Measurements from ENCODE around the gene SIRPA. TPM values are rescaled to one million over a fixed set of nuclear protein-coding genes. Genes with fewer than 3 reads are reported as not detected.

SIRPA gene
- total RNA-seq, 1 experiment from 2014 or later: 12.8 TPM

- Histone ChIP-seq H3K79me2 (ENCODE audit: low read length) (no peaks in the 10 kb centered on the region), H4K20me1 (ENCODE audit: low read length) (no peaks in the 10 kb centered on the region), H3K9me2 (replicated peaks; ENCODE audit: low read length) (no peaks in the 10 kb centered on the region), H2AFZ (ENCODE audit: low read length) (no peak overlapping the region), H3K9ac (ENCODE audit: low read length) (no peak overlapping the region), H3F3A (ENCODE audit: low read length, unreplicated experiment) (no peaks in the 10 kb centered on the region), H3K27ac (ENCODE audit: low read length) (no peak overlapping the region), H3K27me3 (ENCODE audit: low read length) (peaks cover 42% of the 10 kb centered on the region), H3K4me1 (ENCODE audit: insufficient read depth, low read length) (no peaks in the 10 kb centered on the region), H3K9me3 (ENCODE audit: low read length) (no peaks in the 10 kb centered on the region), H3K36me3 (ENCODE audit: low read depth, low read length) (no peaks in the 10 kb centered on the region), H3K4me2 (ENCODE audit: low read length) (no peak overlapping the region), H3K4me3 (ENCODE audit: low read length) (no peak overlapping the region)
- no peak for ATAC-seq
- ChIA-PET POLR2A (ENCODE audit: unreplicated experiment) (interaction anchor here (0.7 kb wide), 1 partner anchor 1700 kb away, joined by 8 read pairs; no protein-coding TSS in a partner anchor), CTCF (no interaction called here)
- intact Hi-C loops (cut with micrococcal nuclease): no loop called here
- TF ChIP-seq EZH2phosphoT487 (IDR thresholded peaks at IDR 0.05; ENCODE audit: borderline replicate concordance, low read length): no peak
- TF ChIP-seq CTCF (conservative IDR thresholded peaks at IDR 0.05; ENCODE audit: low read depth, low read length): no peak
- no peak for TF ChIP-seq EZH2 (IDR thresholded peaks at IDR 0.05; ENCODE audit: low read length, unreplicated experiment)
- no TSS peak for BruUV-seq (replicated peaks)
- no peak for DNase-seq
These were observed 63.2 kb downstream of the SIRPA start for GRCh38 chr20:1958426-1958825.

GRCh38 chr20:1959156-1959555, 63.9 kb downstream of the SIRPA start:
- no peaks in the 10 kb centered on the region for H3F3A ChIP-seq (ENCODE audit: low read length, unreplicated experiment)
- H3K9me3 ChIP-seq (ENCODE audit: low read length): no peaks in the 10 kb centered on the region
- H3K36me3 ChIP-seq (ENCODE audit: low read depth, low read length): no peaks in the 10 kb centered on the region
- CTCF ChIA-PET: no interaction called here
- H3K4me1 ChIP-seq (ENCODE audit: insufficient read depth, low read length): no peaks in the 10 kb centered on the region
- no peaks in the 10 kb centered on the region for H3K79me2 ChIP-seq (ENCODE audit: low read length)
- ATAC-seq (no peak), DNase-seq (no peak)
- BruUV-seq (replicated peaks): no TSS peak
- POLR2A ChIA-PET (ENCODE audit: unreplicated experiment): interaction anchor here (0.7 kb wide), 1 partner anchor 1699 kb away, joined by 8 read pairs; no protein-coding TSS in a partner anchor
- H3K4me2 ChIP-seq (ENCODE audit: low read length): no peak overlapping the region
- H2AFZ ChIP-seq (ENCODE audit: low read length): no peak overlapping the region
- no peaks in the 10 kb centered on the region for H4K20me1 ChIP-seq (ENCODE audit: low read length)
- intact Hi-C loops (cut with micrococcal nuclease): no loop called here
- no peak overlapping the region for H3K4me3 ChIP-seq (ENCODE audit: low read length)
- no peaks in the 10 kb centered on the region for H3K9me2 ChIP-seq (replicated peaks; ENCODE audit: low read length)
- no peak overlapping the region for H3K27ac ChIP-seq (ENCODE audit: low read length)
- no peak overlapping the region for H3K9ac ChIP-seq (ENCODE audit: low read length)
- H3K27me3 ChIP-seq (ENCODE audit: low read length): peaks cover 46% of the 10 kb centered on the region
- TF ChIP-seq CTCF (conservative IDR thresholded peaks at IDR 0.05; ENCODE audit: low read depth, low read length) (no peak), EZH2 (IDR thresholded peaks at IDR 0.05; ENCODE audit: low read length, unreplicated experiment) (no peak), EZH2phosphoT487 (IDR thresholded peaks at IDR 0.05; ENCODE audit: borderline replicate concordance, low read length) (no peak)

- Histone ChIP-seq H3F3A (ENCODE audit: low read length, unreplicated experiment) (no peaks in the 10 kb centered on the region), H3K36me3 (ENCODE audit: low read depth, low read length) (no peaks in the 10 kb centered on the region), H3K9me2 (replicated peaks; ENCODE audit: low read length) (no peaks in the 10 kb centered on the region), H3K27ac (ENCODE audit: low read length) (no peak overlapping the region), H3K4me2 (ENCODE audit: low read length) (no peak overlapping the region), H3K9ac (ENCODE audit: low read length) (no peak overlapping the region), H2AFZ (ENCODE audit: low read length) (no peak overlapping the region), H4K20me1 (ENCODE audit: low read length) (no peaks in the 10 kb centered on the region), H3K9me3 (ENCODE audit: low read length) (no peaks in the 10 kb centered on the region), H3K4me3 (ENCODE audit: low read length) (no peak overlapping the region), H3K79me2 (ENCODE audit: low read length) (no peaks in the 10 kb centered on the region), H3K4me1 (ENCODE audit: insufficient read depth, low read length) (no peaks in the 10 kb centered on the region; the same call in 1 of the 2 replicates), H3K27me3 (ENCODE audit: low read length) (peaks cover 47% of the 10 kb centered on the region)
- ChIA-PET CTCF (no interaction called here), POLR2A (ENCODE audit: unreplicated experiment) (no interaction called here)
- intact Hi-C loops (cut with micrococcal nuclease): no loop called here
- BruUV-seq (replicated peaks): no TSS peak
- no peak for ATAC-seq
- TF ChIP-seq CTCF (conservative IDR thresholded peaks at IDR 0.05; ENCODE audit: low read depth, low read length): no peak
- TF ChIP-seq EZH2phosphoT487 (IDR thresholded peaks at IDR 0.05; ENCODE audit: borderline replicate concordance, low read length): no peak
- TF ChIP-seq EZH2 (IDR thresholded peaks at IDR 0.05; ENCODE audit: low read length, unreplicated experiment): no peak
- no peak for DNase-seq
These were observed 66.2 kb downstream of the SIRPA start for GRCh38 chr20:1961374-1961773.

Measured in PC-3 (cell line).